ENCODE data around the gene COL9A1.
A peak's percentile ranks its signal among the peaks of the same experiment; 100 is the strongest.

COL9A1 gene

GRCh38 chr6:70292193-70292592 is 10.7 kb downstream of the COL9A1 start:
- H3K4me3 ChIP-seq (ENCODE audit: control insufficient read depth, low read depth, low read length), result no peak overlapping the region
- no peak for DNase-seq (ENCODE audit: low read depth)
- no peak for TF ChIP-seq CTCF (conservative IDR thresholded peaks at IDR 0.05; ENCODE audit: control insufficient read depth, insufficient read depth, low read depth, low read length)

GRCh38 chr6:70289299-70289698 is 13.6 kb downstream of the COL9A1 start:
- H3K4me3 ChIP-seq (ENCODE audit: control insufficient read depth, low read depth, low read length), result no peak overlapping the region
- DNase-seq (ENCODE audit: low read depth), result no peak
- peak; percentile 1 for TF ChIP-seq CTCF (conservative IDR thresholded peaks at IDR 0.05; ENCODE audit: control insufficient read depth, insufficient read depth, low read depth, low read length)

GRCh38 chr6:70286905-70287304 is 16.0 kb downstream of the COL9A1 start:
- H3K4me3 ChIP-seq (ENCODE audit: control insufficient read depth, low read depth, low read length), result no peak overlapping the region
- TF ChIP-seq CTCF (conservative IDR thresholded peaks at IDR 0.05; ENCODE audit: control insufficient read depth, insufficient read depth, low read depth, low read length), result no peak

GRCh38 chr6:70285201-70285600 is 17.7 kb downstream of the COL9A1 start:
- TF ChIP-seq CTCF (conservative IDR thresholded peaks at IDR 0.05; ENCODE audit: control insufficient read depth, insufficient read depth, low read depth, low read length), result no peak
- no peak overlapping the region for H3K4me3 ChIP-seq (ENCODE audit: control insufficient read depth, low read depth, low read length)
- DNase-seq (ENCODE audit: low read depth), result no peak

More at GRCh38 chr6:70286905-70287304, 16.0 kb downstream of the COL9A1 start:
- DNase-seq (ENCODE audit: low read depth), result no peak

GRCh38 chr6:70282919-70283461 is 19.9 kb downstream of the COL9A1 start:
- TF ChIP-seq CTCF (conservative IDR thresholded peaks at IDR 0.05; ENCODE audit: control insufficient read depth, insufficient read depth, low read depth, low read length), result no peak
- H3K4me3 ChIP-seq (ENCODE audit: control insufficient read depth, low read depth, low read length), result no peak overlapping the region
- no peak for DNase-seq (ENCODE audit: low read depth)

- no peak for DNase-seq (ENCODE audit: low read depth)
- no peak for TF ChIP-seq CTCF (conservative IDR thresholded peaks at IDR 0.05; ENCODE audit: control insufficient read depth, insufficient read depth, low read depth, low read length)
- H3K4me3 ChIP-seq (ENCODE audit: control insufficient read depth, low read depth, low read length), result no peak overlapping the region
These were observed 20.5 kb downstream of the COL9A1 start for GRCh38 chr6:70282312-70282918.
